ENCODE measurements around the gene PRPH.
"Not testable (repeated sequence)": the region's sequence is repeated elsewhere in the genome, so short reads cannot be mapped to it uniquely, and the experiment has no call there.

The PRPH gene

DNA sequence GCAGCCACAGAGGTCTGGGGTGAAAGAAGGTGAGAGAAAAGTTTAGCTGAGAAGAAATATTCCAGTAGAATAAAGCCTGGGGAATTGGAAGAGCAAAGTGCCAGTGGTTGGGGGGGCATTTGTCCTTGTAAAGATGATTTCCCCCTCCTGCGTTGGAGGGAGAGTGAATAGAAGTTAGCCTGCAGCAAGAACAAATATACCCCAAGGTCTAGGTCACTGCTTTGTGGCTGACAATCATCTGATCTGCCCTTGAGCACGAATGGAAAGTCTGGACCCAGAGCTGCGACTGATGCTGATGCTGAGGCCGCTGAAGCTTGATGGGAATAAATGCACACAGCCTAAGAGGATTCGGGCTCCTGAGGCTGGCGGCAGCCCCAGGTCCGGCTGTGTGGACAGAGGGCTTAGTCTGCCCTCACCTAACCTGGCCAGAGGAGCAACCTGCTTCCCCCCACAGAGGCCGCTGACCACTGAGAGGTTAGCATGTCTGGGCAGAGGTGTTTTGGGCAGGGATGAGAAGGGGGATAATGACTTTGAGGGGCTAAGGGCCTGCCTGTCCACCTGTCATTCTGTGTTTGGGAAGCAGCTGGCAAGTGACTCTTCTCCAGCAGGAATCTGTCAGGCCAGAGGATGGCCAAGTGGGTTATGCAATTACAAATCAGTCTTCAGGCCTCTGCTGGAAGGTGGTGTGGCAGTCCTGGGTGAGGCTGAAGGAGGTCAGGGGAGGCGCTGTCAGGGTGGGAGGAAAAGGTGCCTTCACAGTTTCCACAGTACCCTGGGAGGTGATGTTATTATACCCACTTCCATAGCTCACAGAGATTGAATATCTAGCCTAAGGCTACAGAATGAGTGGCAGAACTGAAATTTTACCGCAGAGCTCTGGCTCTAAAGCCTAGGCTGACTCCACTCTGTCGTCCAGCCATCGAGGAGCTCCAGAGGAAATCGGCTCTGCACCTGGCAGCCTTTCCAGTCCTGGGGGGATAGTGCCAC lies 18.4 kb upstream of the PRPH start:
- no peak for DNase-seq

DNA sequence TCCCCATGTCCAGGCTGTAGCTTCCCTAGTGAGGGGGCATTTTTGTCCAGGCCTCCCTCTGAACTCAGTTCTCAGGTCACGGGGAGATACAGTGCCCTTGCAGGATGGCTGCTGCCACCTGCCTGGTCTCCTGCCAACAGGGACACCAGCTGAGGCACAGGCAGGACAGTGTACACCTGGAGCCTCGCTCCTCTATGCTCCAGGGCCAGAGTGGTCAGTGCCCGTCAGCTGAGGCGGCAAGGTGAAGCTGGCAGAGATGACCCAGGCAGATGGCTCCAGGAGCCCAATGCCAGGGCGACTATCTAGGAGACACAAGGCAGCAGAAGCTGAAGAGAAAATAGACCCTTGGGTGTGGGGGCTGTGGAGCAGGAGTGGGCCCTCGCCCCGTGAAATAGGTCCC lies 17.5 kb upstream of the PRPH start:
- no peak for DNase-seq

DNA sequence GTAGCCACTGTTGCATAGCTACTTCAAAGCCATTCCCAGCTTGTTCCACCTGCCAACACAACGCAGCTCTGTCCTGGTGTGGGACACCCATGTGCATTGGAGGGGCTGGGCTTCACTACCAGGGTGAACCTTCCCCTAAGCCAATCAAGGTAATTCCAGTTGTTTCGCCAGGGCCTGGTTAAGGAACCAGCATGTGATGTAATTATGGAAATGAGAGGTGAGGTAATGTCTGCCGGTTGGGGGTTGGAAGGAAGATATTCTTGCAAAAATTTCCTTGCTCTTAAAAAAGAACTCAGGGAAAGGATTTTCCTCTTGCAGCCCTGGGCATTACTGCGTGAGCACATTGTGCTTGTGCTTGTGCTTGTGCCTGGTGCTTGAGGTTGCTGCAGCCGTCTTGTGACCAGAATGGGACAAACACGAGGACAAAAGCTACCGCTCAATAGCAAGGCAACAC lies 15.2 kb upstream of the PRPH start:
- DNase-seq = no peak

DNA sequence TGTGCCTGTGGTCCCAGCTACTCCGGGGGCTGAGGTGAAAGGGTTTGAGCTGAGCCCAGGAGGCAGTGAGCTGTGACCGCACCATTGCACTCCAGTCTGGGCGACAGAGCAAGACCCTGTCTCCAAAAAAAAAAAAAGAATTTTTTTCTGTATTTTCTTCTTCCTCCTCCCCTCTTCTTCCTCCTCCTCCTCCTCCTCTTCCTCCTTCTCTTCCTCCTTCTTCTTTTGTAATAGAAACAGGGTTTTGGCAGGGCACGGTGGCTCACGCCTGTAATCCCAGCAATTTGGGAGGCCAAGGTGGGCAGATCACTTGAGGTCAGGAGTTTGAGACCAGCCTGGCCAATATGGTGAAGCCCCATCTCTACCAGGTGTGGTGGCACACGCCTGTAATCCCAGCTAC lies 14.4 kb upstream of the PRPH start:
- DNase-seq = not testable (repeated sequence)

DNA sequence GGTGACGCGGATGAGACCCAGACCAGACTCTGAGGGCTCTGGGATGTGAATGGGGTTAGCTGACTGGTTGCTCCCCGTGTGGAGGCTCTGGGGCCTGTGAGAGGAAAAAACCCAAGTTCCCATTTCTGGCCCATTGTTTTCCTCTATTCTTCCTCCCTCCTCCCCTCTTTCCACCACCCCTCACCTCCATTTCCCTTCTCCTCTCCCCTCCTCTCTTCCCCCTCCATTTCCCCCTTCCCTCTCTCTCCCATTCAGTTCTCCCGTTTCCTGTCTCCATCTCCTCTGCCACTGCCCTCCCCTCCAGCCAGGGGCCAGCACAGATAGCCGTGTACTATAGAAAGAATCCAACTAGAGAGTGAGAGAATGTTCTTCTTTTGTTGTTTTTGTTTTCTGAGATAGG lies 12.6 kb upstream of the PRPH start:
- DNase-seq = no peak

DNA sequence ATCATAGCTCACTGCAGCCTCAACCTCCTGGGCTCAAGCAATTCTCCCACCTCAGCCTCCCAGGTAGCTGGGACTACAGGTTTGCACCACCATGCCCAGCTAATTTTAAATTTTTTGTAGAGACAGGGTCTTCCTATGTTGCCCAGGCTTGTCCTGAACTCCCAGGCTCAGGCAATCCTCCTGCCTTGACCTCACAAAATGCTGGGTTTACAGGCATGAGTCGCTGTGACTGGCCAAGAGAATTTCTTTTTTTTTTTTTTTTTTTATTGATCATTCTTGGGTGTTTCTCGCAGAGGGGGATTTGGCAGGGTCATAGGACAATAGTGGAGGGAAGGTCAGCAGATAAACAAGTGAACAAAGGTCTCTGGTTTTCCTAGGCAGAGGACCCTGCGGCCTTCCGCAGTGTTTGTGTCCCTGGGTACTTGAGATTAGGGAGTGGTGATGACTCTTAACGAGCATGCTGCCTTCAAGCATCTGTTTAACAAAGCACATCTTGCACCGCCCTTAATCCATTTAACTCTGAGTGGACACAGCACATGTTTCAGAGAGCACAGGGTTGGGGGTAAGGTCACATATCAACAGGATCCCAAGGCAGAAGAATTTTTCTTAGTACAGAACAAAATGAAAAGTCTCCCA lies 12.1 kb upstream of the PRPH start:
- not testable (repeated sequence) for DNase-seq

DNA sequence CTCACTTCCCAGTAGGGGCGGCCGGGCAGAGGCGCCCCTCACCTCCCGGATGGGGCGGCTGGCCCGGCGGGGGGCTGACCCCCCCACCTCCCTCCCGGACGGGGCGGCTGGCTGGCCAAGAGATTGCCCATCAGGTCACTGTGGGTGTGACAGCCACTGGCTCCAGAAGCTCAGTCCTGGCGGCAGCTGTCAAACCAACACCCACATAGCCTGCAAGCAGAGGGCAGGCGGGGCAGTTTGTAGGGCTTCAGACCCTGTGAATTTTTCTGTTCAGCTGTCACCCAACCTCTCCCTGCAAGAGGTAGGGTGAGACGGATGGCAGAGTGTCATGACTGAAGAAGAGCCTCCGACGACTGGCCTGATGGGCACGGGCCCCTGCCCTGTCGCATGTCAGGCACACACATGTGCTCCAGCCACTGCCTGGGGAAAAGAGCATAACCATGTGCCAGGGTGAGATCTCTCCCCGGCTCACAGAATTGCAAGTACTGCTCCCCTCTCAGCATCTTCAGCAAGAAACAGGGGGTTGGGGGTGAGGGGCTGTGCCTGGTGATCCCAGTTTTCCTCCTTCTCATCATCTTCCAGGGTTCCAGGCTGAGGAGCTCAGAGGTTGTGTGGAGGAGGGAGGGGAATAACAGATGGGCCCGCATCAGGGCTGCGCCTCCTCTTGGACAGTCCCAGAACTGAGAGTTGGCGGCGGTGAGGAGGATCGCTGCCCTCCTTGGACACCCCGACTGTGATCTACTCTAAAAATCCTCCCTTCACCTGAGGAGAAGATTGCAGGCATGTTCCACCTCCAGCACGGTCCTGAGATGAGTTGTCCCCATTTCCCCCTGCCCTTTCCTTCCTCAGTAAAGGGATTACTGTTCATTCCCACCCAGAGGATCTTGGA lies 11.2 kb upstream of the PRPH start:
- DNase-seq = no peak

DNA sequence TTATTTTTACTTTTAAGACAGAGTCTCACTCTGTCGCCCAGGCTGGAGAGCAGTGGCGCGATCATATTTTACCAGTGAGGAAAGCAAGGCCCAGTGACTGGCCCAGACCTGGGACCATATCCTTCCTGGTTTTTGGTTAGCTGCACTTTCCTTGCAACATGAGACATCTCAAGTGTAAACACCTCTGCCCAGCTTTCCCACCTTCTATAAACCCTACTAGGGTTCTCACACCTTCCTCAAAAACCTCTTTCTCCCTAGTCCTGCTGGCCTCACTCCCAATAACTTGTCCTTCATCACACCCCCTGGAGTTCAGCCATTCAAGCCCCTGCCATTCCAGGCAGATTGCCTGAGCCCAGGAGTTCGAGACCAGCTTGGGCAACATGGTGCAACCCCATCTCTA lies 10.3 kb upstream of the PRPH start:
- no peak for DNase-seq

DNA sequence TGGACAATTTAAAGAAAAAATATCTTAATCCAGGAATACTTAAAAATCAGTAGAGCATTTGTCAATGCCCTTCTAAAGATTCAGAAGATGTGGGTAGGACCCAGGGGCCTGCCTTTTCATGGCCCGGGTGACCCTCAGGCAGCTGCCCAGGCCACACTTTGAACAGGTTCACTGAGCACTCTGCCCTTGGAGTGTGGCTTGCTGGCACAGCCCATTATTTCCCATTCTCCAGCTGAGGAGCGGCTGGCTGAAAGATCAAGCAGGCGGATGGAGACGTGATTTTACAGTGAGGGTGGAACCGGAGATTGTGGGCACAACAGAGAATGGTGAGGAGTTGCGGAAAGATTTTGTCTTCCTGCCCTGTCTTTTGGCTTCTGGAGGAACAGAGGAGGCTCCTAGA lies 7.1 kb upstream of the PRPH start:
- no peak for DNase-seq

DNA sequence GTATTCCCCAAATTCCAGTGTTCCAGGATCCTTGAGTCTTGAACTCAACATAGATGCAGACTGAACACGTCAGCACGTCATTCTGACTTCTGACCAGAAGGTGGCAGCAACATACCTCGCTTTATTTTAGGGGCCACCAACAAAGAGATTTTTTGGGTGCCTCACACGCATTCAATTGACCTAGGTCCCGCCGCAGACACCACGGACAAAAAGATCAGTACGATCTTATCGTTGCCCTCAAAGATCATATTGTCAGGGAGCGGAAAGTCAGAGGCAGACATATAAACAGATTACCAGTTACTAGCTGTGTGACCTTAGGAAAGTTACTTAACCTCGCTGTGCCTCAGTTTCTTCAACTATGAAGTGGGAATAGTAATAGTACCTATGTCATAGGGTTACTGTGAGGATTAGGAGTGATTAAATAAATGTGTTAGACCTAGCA lies 6.5 kb upstream of the PRPH start:
- peak; percentile 65 to 80 for DNase-seq

DNA sequence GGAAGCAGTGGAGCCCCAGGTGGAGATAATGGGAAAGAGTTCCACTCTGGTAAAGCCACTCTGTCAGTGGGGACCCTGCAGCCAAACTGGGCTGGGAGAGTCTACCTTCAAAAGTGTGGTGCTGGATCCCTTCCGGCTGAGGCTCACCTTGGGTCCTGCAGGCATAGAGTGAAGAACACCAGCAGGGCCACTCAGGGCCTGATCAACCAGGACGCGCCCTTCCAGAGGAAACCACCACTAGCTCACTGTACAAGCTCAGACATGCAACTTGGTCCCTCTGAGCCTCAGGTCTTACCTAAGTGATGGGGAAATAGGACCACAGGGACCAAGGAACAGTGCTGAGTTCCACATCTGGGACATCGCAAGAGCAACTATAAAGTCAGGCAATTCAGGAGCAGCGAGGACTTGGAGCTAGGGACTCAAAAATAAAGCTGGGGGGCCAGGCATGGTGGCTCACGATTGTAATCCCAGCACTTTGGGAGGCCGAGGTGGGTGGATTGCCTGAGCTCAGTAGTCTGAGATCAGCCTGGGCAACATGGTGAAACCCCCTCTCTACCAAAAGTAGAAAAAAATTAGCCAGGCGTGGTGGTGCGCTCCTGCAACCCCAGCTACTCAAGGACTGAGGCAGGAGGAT lies 5.9 kb upstream of the PRPH start:
- no peak for DNase-seq

DNA sequence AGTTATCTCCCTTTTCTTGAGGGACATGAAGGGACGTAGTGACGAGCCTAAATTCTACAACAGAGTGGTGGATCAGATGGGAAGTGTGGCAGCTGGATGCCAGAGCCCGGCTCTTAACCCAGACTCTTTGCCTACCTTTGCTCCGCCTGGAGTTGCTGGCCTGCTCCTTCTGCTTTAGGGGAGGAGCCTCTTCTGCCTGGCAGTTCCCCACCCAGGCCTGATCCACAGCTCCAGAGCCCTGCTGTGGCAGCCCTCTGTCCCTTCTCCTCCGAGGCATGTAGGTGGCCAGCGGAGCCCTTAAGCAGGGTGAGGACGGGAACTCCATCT lies 2.3 kb upstream of the PRPH start:
- DNase-seq = no peak

DNA sequence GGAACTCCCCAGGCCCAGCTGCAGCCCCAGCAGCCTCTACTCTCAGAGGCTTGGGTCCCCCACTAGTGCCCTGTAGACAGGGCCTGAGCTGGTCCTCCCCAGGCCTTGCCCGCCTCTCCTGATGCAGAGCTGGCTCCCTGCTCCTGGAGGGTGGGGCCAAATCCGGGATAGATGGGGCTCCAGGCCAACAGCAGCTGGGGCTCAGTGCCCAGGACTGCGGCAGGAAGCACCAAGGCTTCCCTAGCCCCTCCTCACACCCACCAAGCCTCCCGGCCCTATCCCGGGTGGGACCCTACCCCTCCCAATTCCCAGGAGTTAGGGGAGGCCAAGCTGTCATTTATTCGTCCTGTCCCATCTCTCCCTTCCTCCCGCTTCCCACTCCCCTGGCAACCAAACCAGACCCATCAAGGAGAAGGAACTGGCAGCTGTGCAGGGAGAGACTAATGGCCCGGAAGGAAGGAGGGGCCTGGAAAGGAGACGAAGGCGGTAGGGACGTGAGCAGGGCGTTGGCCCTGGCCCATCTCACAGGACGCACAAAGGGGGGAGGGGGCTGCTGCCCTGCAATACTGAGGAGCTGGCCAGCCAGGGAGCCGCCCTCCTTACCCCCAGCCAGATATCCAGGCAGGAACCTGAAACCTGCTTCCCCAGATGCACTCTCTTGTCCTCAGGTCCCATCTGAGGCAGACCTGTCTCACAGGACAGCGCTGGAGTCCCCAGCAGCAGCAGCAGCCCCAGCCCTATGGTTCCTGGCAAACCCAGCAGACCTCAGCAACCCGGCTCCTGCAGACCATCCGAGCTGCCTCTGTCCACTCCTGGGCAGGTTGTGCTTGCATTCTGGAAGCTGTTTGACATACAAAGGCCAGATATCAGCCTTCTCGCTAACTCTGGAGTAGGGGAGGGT lies 1.6 kb upstream of the PRPH start:
- DNase-seq = no peak

DNA sequence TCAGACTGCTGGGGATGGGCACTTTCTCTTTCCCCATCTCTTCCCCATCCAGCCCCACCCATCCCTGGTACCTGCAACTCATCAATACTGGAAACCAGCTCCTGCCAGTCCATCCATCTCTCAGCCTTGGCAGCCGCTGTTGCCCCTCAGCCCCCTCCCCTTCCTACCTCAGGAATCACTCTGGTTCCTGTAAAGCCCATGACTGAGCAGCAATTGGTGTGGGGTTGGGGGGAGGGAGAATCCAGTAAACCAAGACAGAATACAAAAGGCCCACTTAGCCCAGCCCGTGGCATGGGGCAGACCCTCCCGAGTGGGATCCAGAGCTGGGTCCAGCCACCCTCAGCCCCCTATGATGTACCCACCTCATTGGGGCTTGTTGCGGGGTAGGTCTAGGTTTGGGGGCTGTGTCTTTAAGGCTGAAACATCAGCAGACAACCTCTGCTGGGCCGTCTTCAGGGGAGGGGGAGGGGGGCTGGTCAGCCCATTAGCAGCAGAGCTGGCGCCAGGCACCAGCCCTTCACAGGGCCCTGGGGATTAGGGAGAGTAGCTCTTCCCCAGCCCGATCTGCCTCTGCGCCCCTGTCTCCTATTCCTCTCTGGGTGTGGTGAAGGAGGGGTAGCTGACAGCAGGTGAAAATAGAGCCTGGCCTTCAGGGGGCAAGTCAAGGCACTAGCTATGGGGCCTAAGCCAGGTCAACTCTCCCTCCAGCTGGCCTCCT lies 702 bp upstream of the PRPH start:
- no peak for DNase-seq

DNA sequence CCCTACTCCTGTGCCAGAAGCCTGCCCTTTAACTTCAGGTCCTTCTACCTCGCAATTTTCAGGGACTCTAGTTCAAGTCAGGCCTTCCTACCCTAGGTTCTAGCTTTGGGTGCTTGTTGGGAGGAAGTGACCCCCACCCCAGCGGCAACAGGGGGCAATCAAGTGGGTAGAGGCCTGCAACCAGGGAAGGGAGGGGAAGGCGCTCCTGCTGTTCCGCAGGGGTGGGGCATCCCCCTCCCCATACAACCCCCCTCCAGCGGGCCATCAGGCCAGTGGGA lies 204 bp upstream of the PRPH start:
- no peak for DNase-seq

DNA sequence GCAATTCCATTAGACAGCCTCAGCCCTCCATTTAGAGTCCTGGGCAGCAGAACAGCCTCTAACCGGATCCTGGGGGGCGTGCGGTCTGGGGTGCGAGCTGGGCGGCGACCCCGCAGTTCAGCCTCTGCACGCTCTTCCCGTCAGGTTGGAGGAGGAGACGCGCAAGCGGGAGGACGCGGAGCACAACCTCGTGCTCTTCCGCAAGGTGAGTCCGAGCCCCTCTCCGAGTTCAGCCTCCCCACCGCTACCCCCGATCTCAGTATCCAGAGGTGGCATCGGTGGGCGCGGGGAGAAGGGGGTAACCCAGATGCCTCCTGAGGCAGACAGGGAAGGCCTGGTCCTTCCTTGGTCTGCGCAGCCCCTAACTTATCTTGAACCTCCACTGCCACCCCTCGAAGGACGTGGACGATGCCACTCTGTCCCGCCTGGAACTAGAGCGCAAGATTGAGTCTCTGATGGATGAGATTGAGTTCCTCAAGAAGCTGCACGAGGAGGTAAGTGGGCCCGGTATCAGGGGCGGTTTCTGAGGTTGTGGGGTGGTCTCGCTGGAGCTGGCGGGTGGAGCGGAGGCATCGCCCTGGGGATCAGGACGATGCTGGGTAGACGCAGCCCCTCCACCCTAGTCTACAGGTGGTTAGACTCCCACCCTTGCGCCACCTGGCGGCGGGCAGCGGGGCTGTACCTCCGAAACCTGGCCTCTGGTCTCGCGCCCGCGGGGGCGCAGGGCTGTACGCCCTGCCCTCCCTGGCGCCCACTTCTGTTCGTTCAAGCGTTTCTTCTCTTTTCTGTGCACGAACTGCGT lies 1.3 kb downstream of the PRPH start:
- peak; percentile 72 to 79 for DNase-seq

DNA sequence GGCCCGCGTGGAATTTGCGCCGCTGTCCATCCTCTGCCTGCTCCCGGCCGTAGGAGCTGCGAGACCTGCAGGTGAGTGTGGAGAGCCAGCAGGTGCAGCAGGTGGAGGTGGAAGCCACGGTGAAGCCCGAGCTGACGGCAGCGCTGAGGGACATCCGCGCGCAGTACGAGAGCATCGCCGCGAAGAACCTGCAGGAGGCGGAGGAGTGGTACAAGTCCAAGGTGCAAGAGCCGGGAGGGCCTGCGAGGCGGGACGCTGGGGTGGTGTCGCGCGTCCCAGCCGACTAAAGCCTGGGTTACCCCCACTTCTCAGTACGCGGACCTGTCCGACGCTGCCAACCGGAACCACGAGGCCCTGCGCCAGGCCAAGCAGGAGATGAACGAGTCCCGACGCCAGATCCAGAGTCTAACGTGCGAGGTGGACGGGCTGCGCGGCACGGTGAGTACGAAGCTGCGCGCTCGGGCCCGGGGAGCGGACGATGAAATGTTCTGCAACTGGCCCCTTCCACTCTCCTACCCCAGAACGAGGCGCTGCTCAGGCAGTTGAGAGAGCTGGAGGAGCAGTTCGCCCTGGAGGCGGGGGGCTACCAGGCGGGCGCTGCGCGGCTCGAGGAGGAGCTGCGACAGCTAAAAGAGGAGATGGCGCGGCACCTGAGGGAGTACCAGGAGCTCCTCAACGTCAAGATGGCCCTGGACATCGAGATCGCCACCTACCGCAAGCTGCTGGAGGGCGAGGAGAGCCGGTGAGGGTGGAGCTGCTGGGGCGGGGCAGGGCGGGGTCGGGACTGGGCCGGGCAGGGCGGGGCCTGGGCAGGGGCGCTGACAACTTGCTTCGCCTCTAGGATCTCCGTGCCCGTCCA lies 2.1 kb downstream of the PRPH start:
- DNase-seq = peak; percentile 54 to 63

DNA sequence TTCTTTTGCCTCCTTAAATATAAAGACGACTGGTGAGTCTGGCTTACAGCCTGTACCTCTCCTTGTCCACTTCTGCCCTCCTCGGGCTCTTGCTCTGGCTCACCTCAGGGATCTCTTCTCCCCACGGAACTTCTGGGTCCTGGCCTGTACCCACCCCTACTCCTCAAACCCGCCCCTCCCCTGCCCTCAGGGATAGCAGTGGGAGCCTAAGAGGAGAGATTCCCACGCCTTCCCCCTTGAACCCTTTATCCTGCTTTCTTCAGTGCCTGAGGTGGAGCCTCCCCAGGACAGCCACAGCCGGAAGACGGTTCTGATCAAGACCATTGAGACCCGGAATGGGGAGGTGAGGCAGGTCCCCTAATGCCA lies 2.7 kb downstream of the PRPH start:
- DNase-seq = no peak

DNA sequence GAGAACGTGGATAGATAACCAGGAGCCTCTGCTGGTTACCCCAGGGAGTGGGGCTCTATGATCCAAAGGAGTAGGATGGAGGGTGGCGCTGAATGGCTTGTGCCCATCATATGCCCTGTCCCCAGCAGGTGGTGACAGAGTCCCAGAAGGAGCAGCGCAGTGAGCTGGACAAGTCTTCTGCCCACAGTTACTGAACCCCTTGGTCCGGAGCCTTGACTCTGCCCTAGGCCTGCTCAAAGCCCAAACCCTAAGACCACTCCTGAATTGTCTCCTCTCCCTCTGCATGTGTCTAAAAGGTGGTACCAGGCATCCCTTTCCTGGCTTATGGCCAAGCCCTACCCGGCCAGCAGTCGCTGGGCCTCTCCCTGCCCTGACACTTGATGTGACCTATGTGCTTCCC lies 3.2 kb downstream of the PRPH start:
- DNase-seq = no peak

DNA sequence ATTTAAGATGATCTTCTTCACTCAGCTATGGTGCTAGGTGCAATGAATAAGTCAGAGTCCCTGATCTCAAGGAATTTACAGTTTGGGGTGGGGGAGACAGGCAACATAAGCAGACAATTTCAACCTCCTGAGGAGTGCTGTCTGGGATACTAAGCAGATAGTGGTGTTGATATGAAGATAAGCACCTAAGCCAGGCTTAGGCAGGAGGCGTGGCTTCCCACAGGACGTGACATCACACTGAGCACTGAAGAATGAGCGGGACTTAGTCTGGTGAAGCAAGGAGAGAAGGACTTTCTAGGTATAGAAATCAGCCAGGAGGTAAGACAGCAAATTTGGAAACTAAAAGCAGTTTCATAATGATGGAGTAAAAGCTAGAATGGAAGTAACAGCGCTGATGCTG lies 6.8 kb downstream of the PRPH start:
- DNase-seq = peak; percentile 64 to 70
